Suprapubic skin (tissue), 4 donors: ENCODE measurements around the gene BLVRB. TPM values are rescaled to one million over a fixed set of nuclear protein-coding genes. Genes with fewer than 3 reads are reported as not detected.

Experiments
- DNase-seq, 2 donors: peaks; one replicate each; pipeline ENCODE4 v3.0.0-alpha.2; 2019; ENCODE audit warnings: low spot score in 2 of 2
- H3K27ac ChIP-seq: fragments of 200-600 bp; sonication (generic); one replicate; pipeline ENCODE4 v1.5.1; 2019
- H3K27me3 ChIP-seq: fragments of 200-600 bp; sonication (generic); one replicate; pipeline ENCODE4 v1.5.1; 2019
- H3K36me3 ChIP-seq: fragments of 200-600 bp; sonication (generic); one replicate; pipeline ENCODE4 v1.5.1; 2019
- H3K4me1 ChIP-seq: fragments of 200-600 bp; sonication (generic); one replicate; pipeline ENCODE4 v1.5.1; 2019
- H3K4me3 ChIP-seq: fragments of 200-600 bp; sonication (generic); one replicate; pipeline ENCODE4 v1.5.1; 2019; ENCODE audit warnings: mild to moderate bottlenecking
- H3K9me3 ChIP-seq: fragments of 200-600 bp; sonication (generic); one replicate; pipeline ENCODE4 v1.5.1; 2019
- CTCF ChIP-seq, 2 donors: fragments of 200-600 bp in 1 of 2; fragments of 450-650 bp in 1 of 2; sonication (generic) in 1 of 2; IDR thresholded peaks; one replicate each; pipeline ENCODE4 v1.5.1; 2016 to 2019; ENCODE audit warnings: antibody characterized with exemption in 2 of 2, mild to moderate bottlenecking in 1 of 2, moderate library complexity in 1 of 2
- EP300 ChIP-seq: sonication (generic); formaldehyde crosslinking; IDR thresholded peaks from one replicate; pipeline ENCODE4 v1.6.1; 2017; ENCODE audit warnings: antibody characterized with exemption
- POLR2A ChIP-seq, 2 donors: fragments of 450-650 bp; IDR thresholded peaks; one replicate each; pipeline ENCODE4 v1.6.1; 2017; ENCODE audit warnings: antibody characterized with exemption in 2 of 2, mild to moderate bottlenecking in 2 of 2, moderate library complexity in 2 of 2
- POLR2AphosphoS5 ChIP-seq, 3 donors: sonication (generic); formaldehyde crosslinking; IDR thresholded peaks; one replicate each; pipeline ENCODE4 v1.6.1; 2017; ENCODE audit warnings: antibody characterized with exemption in 3 of 3
- WGBS: methylation state at CpG from one replicate; pipeline ENCODE4 v1.1.5; 2018; 5-methylcytosine and 5-hydroxymethylcytosine counted together
- total RNA-seq, 4 donors: library from RNA; depleted of rRNA; stranded (reverse); fragments of >200 nt; gene quantifications; one replicate each; pipeline ENCODE4 v1.1.0, GENCODE V29; 2016

BLVRB gene
- total RNA-seq, 4 donors from 2014 or later, result 117 to 172 (median 142) TPM

DNA sequence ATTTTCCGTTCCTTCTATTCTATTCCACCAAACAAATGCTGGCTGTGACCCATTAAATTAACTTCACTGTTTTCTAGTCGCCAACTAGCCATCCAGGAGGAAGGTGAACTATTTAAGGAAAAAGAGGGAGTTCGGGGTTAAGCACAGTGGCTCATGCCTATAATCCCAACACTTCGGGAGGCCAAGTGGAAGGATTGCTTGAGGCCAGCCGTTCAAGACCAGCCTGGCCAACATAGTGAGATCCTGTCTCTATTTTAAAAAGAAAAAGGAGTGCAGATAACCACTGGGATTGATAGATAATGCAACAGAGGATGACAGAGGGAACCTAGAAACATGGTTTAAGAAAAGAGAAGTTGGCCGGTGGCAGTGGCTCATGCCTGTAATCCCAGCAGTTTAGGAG, 45.9 kb upstream of the BLVRB start:
- 88% methylated on average over 6 of the region's 6 CpGs for WGBS
- no peak overlapping the region for H3K27ac ChIP-seq
- TF ChIP-seq CTCF (IDR thresholded peaks at IDR 0.05) (no peak), POLR2AphosphoS5 (IDR thresholded peaks at IDR 0.05) (no peak), EP300 (no peak), POLR2A (IDR thresholded peaks at IDR 0.05) (no peak)
- no peak overlapping the region for H3K4me3 ChIP-seq
- H3K36me3 ChIP-seq, result no peaks in the 10 kb centered on the region
- H3K4me1 ChIP-seq, result peaks cover 10% of the 10 kb centered on the region
- peaks cover 27% of the 10 kb centered on the region for H3K27me3 ChIP-seq
- H3K9me3 ChIP-seq, result no peaks in the 10 kb centered on the region
- no peak for DNase-seq

DNA sequence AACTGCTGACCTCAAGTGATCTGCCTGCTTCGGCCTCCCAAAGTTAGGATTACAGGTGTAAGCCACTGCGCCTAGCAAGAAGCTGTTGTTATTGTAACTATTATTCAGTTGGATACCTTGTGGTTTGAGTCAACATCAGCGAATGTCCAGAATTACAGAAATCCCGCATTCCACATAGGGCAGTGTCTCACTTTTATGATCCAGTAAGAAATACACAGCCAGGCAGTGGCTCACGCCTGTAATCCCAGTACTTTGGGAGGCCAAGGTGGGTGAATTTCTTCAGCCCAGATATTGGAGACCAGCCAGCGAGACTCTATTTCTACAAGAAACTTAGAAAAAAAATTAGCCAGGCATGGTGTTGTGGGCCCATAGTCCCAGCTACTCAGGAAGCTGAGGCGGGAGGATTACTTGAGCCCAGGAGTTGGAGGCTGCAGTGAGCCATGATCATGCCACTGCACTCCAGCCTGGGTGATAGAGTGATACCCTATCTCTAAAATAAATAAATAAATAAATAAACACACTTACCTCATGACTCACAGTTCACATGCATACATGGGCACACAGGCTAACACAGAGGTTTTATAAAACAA, 45.1 kb upstream of the BLVRB start:
- TF ChIP-seq POLR2A (IDR thresholded peaks at IDR 0.05) (no peak), EP300 (no peak), POLR2AphosphoS5 (IDR thresholded peaks at IDR 0.05) (no peak), CTCF (IDR thresholded peaks at IDR 0.05) (no peak)
- peaks cover 10% of the 10 kb centered on the region for H3K4me1 ChIP-seq
- no peak overlapping the region for H3K27ac ChIP-seq
- peaks cover 27% of the 10 kb centered on the region for H3K27me3 ChIP-seq
- no peaks in the 10 kb centered on the region for H3K36me3 ChIP-seq
- DNase-seq, result no peak
- no peaks in the 10 kb centered on the region for H3K9me3 ChIP-seq
- H3K4me3 ChIP-seq, result no peak overlapping the region
- 93% methylated on average over 7 of the region's 7 CpGs for WGBS

- Histone ChIP-seq H3K9me3 (no peaks in the 10 kb centered on the region), H3K4me1 (peaks cover 10% of the 10 kb centered on the region), H3K27ac (no peak overlapping the region), H3K4me3 (no peak overlapping the region), H3K27me3 (peaks cover 18% of the 10 kb centered on the region), H3K36me3 (no peaks in the 10 kb centered on the region)
- WGBS, result 76% methylated on average over 8 of the region's 8 CpGs
- no peak for DNase-seq
- TF ChIP-seq CTCF (IDR thresholded peaks at IDR 0.05), result no peak
- no peak for TF ChIP-seq EP300
- no peak for TF ChIP-seq POLR2AphosphoS5 (IDR thresholded peaks at IDR 0.05)
- no peak for TF ChIP-seq POLR2A (IDR thresholded peaks at IDR 0.05)
Measured at GRCh38 chr19:40508739-40509260, 43.3 kb upstream of the BLVRB start.

GRCh38 chr19:40507892-40508291, 42.3 kb upstream of the BLVRB start:
- Histone ChIP-seq H3K4me1 (peaks cover 6% of the 10 kb centered on the region), H3K9me3 (no peaks in the 10 kb centered on the region), H3K27ac (no peak overlapping the region), H3K4me3 (no peak overlapping the region), H3K36me3 (no peaks in the 10 kb centered on the region), H3K27me3 (peaks cover 9% of the 10 kb centered on the region)
- TF ChIP-seq CTCF (IDR thresholded peaks at IDR 0.05), result no peak
- TF ChIP-seq POLR2AphosphoS5 (IDR thresholded peaks at IDR 0.05), result no peak
- TF ChIP-seq POLR2A (IDR thresholded peaks at IDR 0.05), result no peak
- TF ChIP-seq EP300, result no peak
- no peak for DNase-seq
- WGBS, result 57% methylated on average over 2 of the region's 2 CpGs

GRCh38 chr19:40506099-40506498, 40.6 kb upstream of the BLVRB start:
- no peak for TF ChIP-seq POLR2AphosphoS5 (IDR thresholded peaks at IDR 0.05)
- no peak for TF ChIP-seq EP300
- TF ChIP-seq CTCF (IDR thresholded peaks at IDR 0.05), result no peak
- TF ChIP-seq POLR2A (IDR thresholded peaks at IDR 0.05), result no peak
- no peaks in the 10 kb centered on the region for H3K4me1 ChIP-seq
- no peak overlapping the region for H3K4me3 ChIP-seq
- DNase-seq, result no peak
- WGBS, result 69% methylated on average over 8 of the region's 9 CpGs
- H3K9me3 ChIP-seq, result no peaks in the 10 kb centered on the region
- no peak overlapping the region for H3K27ac ChIP-seq
- H3K27me3 ChIP-seq, result no peaks in the 10 kb centered on the region
- no peaks in the 10 kb centered on the region for H3K36me3 ChIP-seq
